HG03103 (cell line): ENCODE data around the gene F13A1.

Experiments
- ATAC-seq: cut with Tn5 transposase; IDR thresholded peaks from one replicate; pipeline ENCODE4 v1.9.1; 2021; ENCODE audit warnings: low read depth; ENCODE audit not compliant: unreplicated experiment

The F13A1 gene

GRCh38 chr6:6201200-6201599 is 119.3 kb downstream of the F13A1 start:
- no peak for ATAC-seq

GRCh38 chr6:6199678-6200077 is 120.8 kb downstream of the F13A1 start:
- ATAC-seq = no peak

GRCh38 chr6:6196762-6197161 is 123.7 kb downstream of the F13A1 start:
- ATAC-seq = no peak

GRCh38 chr6:6195080-6195479 is 125.4 kb downstream of the F13A1 start:
- no peak for ATAC-seq

GRCh38 chr6:6193221-6193745 is 127.2 kb downstream of the F13A1 start:
- no peak for ATAC-seq

GRCh38 chr6:6191909-6192308 is 128.6 kb downstream of the F13A1 start:
- no peak for ATAC-seq

GRCh38 chr6:6191476-6191875 is 129.0 kb downstream of the F13A1 start:
- no peak for ATAC-seq

GRCh38 chr6:6180684-6181083 is 139.8 kb downstream of the F13A1 start:
- no peak for ATAC-seq

- ATAC-seq = no peak
Measured at GRCh38 chr6:6179858-6180623, 140.4 kb downstream of the F13A1 start.

- ATAC-seq = no peak
Measured at GRCh38 chr6:6178795-6179194, 141.7 kb downstream of the F13A1 start.

GRCh38 chr6:6177754-6178153 is 142.7 kb downstream of the F13A1 start:
- no peak for ATAC-seq

GRCh38 chr6:6176586-6177228 is 143.8 kb downstream of the F13A1 start:
- ATAC-seq = no peak

- no peak for ATAC-seq
Measured at GRCh38 chr6:6176127-6176526, 144.3 kb downstream of the F13A1 start.

- no peak for ATAC-seq
Measured at GRCh38 chr6:6169141-6169540, 151.3 kb downstream of the F13A1 start.

- ATAC-seq = no peak
Measured at GRCh38 chr6:6166064-6166463, 154.4 kb downstream of the F13A1 start.

GRCh38 chr6:6164367-6164766 is 156.1 kb downstream of the F13A1 start:
- ATAC-seq = no peak

- no peak for ATAC-seq
Measured at GRCh38 chr6:6154335-6154734, 166.1 kb downstream of the F13A1 start.

- no peak for ATAC-seq
Measured at GRCh38 chr6:6152060-6152459, 168.4 kb downstream of the F13A1 start.

- ATAC-seq = no peak
Measured at GRCh38 chr6:6148192-6148815, 172.2 kb downstream of the F13A1 start.

GRCh38 chr6:6131492-6132109 is 188.9 kb downstream of the F13A1 start:
- no peak for ATAC-seq

GRCh38 chr6:6125495-6125894 is 195.0 kb downstream of the F13A1 start:
- ATAC-seq = no peak
